MM.1S (cell line): ENCODE measurements around the gene XPNPEP1.

ENCODE experiments used
- CTCF ChIP-seq: fragments of 300-600 bp; sonication (generic); IDR thresholded peaks from 2 replicates; pipeline ENCODE4 v1.5.1; 2016; ENCODE audit warnings: antibody characterized with exemption, low read length, mixed read lengths
- EZH2 ChIP-seq: fragments of 300-600 bp; sonication (generic); optimal IDR thresholded peaks from 2 replicates; pipeline ENCODE3; 2017; ENCODE audit warnings: low read depth, mild to moderate bottlenecking, antibody characterized with exemption, low read length, mixed read lengths
- EZH2phosphoT487 ChIP-seq: fragments of 300-600 bp; sonication (generic); IDR thresholded peaks from 2 replicates; pipeline ENCODE4 v1.6.1; 2018; ENCODE audit warnings: antibody characterized with exemption, low read length

- no peak for TF ChIP-seq EZH2phosphoT487
- no peak for TF ChIP-seq EZH2
- no peak for TF ChIP-seq CTCF
These were observed 17.2 kb upstream of the XPNPEP1 start for GRCh38 chr10:109940553-109940952.
